ENCODE data around the gene TMC6.

DNA sequence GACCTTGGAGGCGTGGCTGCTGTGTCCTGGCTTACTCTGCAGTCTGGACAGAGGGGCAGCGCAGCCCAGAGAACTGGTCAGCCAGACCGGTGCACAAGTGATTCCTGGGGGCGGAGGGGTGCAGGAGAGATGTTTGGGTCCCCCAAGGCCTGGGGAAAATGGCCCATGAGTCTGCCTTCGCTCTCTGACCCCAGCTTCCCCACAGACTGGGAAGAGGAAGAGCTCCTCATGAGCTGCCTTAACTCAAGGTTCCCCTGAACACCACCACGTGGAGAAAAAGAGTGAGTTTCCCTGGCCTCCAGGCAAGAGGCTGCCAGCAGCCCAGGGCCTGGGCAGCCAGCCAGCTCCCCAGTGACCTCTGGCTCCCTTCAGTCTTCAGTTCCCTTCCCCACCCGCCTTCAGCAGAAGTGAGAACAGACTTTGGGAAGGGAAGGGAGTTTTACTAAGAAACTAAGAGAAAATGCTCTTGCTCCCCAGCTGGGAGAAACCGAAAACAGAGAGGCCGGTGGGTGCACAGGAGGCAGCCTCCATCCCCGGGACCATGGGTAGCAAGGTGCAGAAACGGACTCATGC is 15.7 kb upstream of the TMC6 start:
- TF ChIP-seq, protein P1, sequence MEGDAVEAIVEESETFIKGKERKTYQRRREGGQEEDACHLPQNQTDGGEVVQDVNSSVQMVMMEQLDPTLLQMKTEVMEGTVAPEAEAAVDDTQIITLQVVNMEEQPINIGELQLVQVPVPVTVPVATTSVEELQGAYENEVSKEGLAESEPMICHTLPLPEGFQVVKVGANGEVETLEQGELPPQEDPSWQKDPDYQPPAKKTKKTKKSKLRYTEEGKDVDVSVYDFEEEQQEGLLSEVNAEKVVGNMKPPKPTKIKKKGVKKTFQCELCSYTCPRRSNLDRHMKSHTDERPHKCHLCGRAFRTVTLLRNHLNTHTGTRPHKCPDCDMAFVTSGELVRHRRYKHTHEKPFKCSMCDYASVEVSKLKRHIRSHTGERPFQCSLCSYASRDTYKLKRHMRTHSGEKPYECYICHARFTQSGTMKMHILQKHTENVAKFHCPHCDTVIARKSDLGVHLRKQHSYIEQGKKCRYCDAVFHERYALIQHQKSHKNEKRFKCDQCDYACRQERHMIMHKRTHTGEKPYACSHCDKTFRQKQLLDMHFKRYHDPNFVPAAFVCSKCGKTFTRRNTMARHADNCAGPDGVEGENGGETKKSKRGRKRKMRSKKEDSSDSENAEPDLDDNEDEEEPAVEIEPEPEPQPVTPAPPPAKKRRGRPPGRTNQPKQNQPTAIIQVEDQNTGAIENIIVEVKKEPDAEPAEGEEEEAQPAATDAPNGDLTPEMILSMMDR (optimal IDR thresholded peaks at IDR 0.05 in 1 of 3, IDR thresholded peaks at IDR 0.05 in 1 of 3, conservative IDR thresholded peaks at IDR 0.05 in 1 of 3; ENCODE audit: extremely low read depth in 1 of 3, insufficient read depth in 2 of 3, low read length in 3 of 3): no peak
- no peak for TF ChIP-seq EZH2 (IDR thresholded peaks at IDR 0.05; ENCODE audit: low read length)

Measured in keratinocyte (primary cell).